Panc1 (cell line): ENCODE measurements around the gene FIG4. TPM values are rescaled to one million over a fixed set of nuclear protein-coding genes. Genes with fewer than 3 reads are reported as not detected.

ENCODE experiments used
- ATAC-seq: fragments of 200-7000 bp; cut with Tn5 transposase; 2 replicates; pipeline ENCODE4 v1.9.1; 2020; ENCODE audit warnings: mild to moderate bottlenecking, moderate library complexity
- BruUV-seq: library from RNA; stranded (reverse); fragments of 400-500 nt; replicated peaks from 2 replicates; lab custom pipeline; 2021; lab: Mats Ljungman, UMichigan
- CTCF ChIA-PET: fragments of 300-600 bp; sonication (Branson Sonifier 250); formaldehyde crosslinking; loops from one replicate; lab custom pipeline; 2022; ENCODE audit warnings: antibody characterized with exemption; lab: Charles Lee
- POLR2A ChIA-PET: fragments of 300-600 bp; sonication (Branson Sonifier 250); formaldehyde crosslinking; loops from one replicate; lab custom pipeline; 2022; ENCODE audit warnings: antibody characterized with exemption; lab: Charles Lee
- DNase-seq: peaks from one replicate; pipeline ENCODE4 v3.0.0-alpha.2; 2010; ENCODE audit warnings: low read depth, low spot score
- H3K27ac ChIP-seq: 2 replicates; pipeline ENCODE4 v1.5.1; 2011; ENCODE audit warnings: mild to moderate bottlenecking, low read length, inconsistent platforms
- H3K27me3 ChIP-seq: fragments of 200-500 bp; sonication (Bioruptor generic); 2 replicates; pipeline ENCODE4 v1.6.0; 2014; ENCODE audit warnings: low read length, inconsistent platforms; ENCODE audit not compliant: control insufficient read depth, insufficient read depth
- H3K36me3 ChIP-seq: fragments of 200-500 bp; sonication (Bioruptor generic); 2 replicates; pipeline ENCODE4 v1.5.1; 2014; ENCODE audit warnings: inconsistent platforms, mild to moderate bottlenecking, low read length, moderate library complexity; ENCODE audit not compliant: control insufficient read depth, insufficient read depth
- H3K4me1 ChIP-seq: 2 replicates; pipeline ENCODE4 v1.5.1; 2011; ENCODE audit warnings: inconsistent platforms, mild to moderate bottlenecking, low read length, moderate library complexity; ENCODE audit not compliant: control insufficient read depth, insufficient read depth
- H3K4me3 ChIP-seq, 2 experiments: 2 replicates each; pipeline ENCODE4 v1.5.1; 2011 to 2012; ENCODE audit warnings: low read depth in 2 of 2, low read length in 2 of 2, mild to moderate bottlenecking in 2 of 2, inconsistent platforms in 1 of 2, moderate library complexity in 1 of 2
- H3K9me3 ChIP-seq: fragments of 200-500 bp; sonication (Bioruptor generic); 2 replicates; pipeline ENCODE4 v1.5.1; 2014; ENCODE audit warnings: low read depth, mild to moderate bottlenecking, inconsistent platforms, low read length, moderate library complexity; ENCODE audit not compliant: control insufficient read depth, insufficient read depth
- POLR2AphosphoS5 ChIP-seq: IDR thresholded peaks from 2 replicates; pipeline ENCODE4 v1.6.1; 2012; ENCODE audit warnings: mild to moderate bottlenecking, low read depth, low read length, moderate library complexity
- SIN3A ChIP-seq: IDR thresholded peaks from 2 replicates; pipeline ENCODE4 v1.6.1; 2012; ENCODE audit warnings: low read depth, mild to moderate bottlenecking, low read length, moderate library complexity, borderline replicate concordance; ENCODE audit not compliant: insufficient read depth
- TCF7L2 ChIP-seq: IDR thresholded peaks from 2 replicates; pipeline ENCODE4 v1.6.1; 2011; ENCODE audit warnings: mild to moderate bottlenecking, low read depth, low read length, inconsistent platforms
- in situ Hi-C: cut with HindIII; loops from 2 replicates; pipeline ENCODE4 v1.10.0; 2016; ENCODE audit warnings: low sequenced_read_pairs, low pct_unique_long_range_greater_than_20kb
- intact Hi-C: fragments of 100-400 bp; cut with micrococcal nuclease; formaldehyde crosslinking; loops from one replicate; pipeline ENCODE4 v1.10.0; 2022; ENCODE audit not compliant: unreplicated experiment
- total RNA-seq: library from RNA; stranded (reverse); gene quantifications from one replicate; pipeline ENCODE4 v1.2.1, GENCODE V29; 2021; ENCODE audit not compliant: unreplicated experiment
- TF ChIP-seq, protein P1 (sequence below), 2 experiments: IDR thresholded peaks; 2 replicates each; pipeline ENCODE4 v1.6.1; 2011 to 2012; ENCODE audit warnings: low read depth in 2 of 2, control low read depth in 1 of 2, low read length in 1 of 2, mild to moderate bottlenecking in 1 of 2, moderate library complexity in 1 of 2; ENCODE audit not compliant: insufficient read depth in 1 of 2
- TF ChIP-seq, protein P2 (sequence below): fragments of 450-650 bp; IDR thresholded peaks from 2 replicates; pipeline ENCODE4 v1.5.1; 2017; ENCODE audit warnings: mild to moderate bottlenecking

FIG4 gene
- total RNA-seq, 1 experiment from 2014 or later, result 19.0 TPM

DNA sequence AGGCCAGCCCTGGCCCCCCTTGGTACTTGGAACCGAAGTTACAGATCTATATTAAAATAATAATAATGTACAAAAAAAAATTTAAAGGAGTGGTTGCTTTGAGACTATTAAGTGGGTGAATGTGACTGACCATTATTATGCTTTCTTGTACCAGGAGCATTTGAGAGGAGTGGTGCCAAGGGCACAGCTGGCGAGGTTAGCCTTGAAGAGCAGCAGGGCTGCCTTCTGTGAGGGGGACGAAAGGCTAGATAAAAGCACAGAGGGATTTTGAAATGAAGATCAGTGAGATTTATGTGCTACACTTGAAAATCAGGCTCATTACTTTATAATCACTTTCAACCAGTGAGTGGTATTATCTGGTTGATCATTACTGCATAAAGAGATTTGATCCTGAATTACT, 48.6 kb downstream of the FIG4 start:
- H3K27ac ChIP-seq, result no peak overlapping the region
- BruUV-seq, result no TSS peak
- in situ Hi-C loops (no loop called here), intact Hi-C loops (no loop called here)
- H3K9me3 ChIP-seq, result no peaks in the 10 kb centered on the region
- CTCF ChIA-PET, result no interaction called here
- no peaks in the 10 kb centered on the region for H3K4me1 ChIP-seq
- POLR2A ChIA-PET, result no interaction called here
- DNase-seq (no peak), ATAC-seq (no peak)
- H3K4me3 ChIP-seq, result no peak overlapping the region
- no peaks in the 10 kb centered on the region for H3K27me3 ChIP-seq
- no peaks in the 10 kb centered on the region for H3K36me3 ChIP-seq
- TF ChIP-seq TCF7L2 (no peak), SIN3A (no peak), POLR2AphosphoS5 (no peak)
- TF ChIP-seq, protein P1, sequence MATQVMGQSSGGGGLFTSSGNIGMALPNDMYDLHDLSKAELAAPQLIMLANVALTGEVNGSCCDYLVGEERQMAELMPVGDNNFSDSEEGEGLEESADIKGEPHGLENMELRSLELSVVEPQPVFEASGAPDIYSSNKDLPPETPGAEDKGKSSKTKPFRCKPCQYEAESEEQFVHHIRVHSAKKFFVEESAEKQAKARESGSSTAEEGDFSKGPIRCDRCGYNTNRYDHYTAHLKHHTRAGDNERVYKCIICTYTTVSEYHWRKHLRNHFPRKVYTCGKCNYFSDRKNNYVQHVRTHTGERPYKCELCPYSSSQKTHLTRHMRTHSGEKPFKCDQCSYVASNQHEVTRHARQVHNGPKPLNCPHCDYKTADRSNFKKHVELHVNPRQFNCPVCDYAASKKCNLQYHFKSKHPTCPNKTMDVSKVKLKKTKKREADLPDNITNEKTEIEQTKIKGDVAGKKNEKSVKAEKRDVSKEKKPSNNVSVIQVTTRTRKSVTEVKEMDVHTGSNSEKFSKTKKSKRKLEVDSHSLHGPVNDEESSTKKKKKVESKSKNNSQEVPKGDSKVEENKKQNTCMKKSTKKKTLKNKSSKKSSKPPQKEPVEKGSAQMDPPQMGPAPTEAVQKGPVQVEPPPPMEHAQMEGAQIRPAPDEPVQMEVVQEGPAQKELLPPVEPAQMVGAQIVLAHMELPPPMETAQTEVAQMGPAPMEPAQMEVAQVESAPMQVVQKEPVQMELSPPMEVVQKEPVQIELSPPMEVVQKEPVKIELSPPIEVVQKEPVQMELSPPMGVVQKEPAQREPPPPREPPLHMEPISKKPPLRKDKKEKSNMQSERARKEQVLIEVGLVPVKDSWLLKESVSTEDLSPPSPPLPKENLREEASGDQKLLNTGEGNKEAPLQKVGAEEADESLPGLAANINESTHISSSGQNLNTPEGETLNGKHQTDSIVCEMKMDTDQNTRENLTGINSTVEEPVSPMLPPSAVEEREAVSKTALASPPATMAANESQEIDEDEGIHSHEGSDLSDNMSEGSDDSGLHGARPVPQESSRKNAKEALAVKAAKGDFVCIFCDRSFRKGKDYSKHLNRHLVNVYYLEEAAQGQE (IDR thresholded peaks at IDR 0.05; ENCODE audit: insufficient read depth in 1 of 2, low read depth in 2 of 2, low read length in 1 of 2), result no peak
- TF ChIP-seq, protein P2, sequence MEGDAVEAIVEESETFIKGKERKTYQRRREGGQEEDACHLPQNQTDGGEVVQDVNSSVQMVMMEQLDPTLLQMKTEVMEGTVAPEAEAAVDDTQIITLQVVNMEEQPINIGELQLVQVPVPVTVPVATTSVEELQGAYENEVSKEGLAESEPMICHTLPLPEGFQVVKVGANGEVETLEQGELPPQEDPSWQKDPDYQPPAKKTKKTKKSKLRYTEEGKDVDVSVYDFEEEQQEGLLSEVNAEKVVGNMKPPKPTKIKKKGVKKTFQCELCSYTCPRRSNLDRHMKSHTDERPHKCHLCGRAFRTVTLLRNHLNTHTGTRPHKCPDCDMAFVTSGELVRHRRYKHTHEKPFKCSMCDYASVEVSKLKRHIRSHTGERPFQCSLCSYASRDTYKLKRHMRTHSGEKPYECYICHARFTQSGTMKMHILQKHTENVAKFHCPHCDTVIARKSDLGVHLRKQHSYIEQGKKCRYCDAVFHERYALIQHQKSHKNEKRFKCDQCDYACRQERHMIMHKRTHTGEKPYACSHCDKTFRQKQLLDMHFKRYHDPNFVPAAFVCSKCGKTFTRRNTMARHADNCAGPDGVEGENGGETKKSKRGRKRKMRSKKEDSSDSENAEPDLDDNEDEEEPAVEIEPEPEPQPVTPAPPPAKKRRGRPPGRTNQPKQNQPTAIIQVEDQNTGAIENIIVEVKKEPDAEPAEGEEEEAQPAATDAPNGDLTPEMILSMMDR, result no peak

DNA sequence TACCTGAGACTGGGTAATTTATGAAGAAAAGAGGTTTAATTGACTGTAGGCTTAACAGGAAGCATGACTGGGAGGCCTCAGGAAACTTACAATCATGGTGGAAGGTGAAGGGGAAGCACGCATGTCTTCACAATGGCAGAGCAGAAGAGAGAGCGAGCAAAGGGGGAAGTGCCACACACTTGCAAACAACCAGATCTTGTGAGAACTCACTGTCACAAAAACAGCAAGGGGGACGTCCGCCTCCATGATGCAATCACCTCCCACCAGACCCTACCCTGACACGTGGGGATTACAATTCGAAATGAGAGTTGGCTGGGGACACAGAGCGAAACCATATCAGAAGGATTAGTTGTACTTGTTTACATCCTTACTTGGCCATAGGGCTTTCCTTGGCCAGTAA, 49.7 kb downstream of the FIG4 start:
- ATAC-seq (no peak), DNase-seq (no peak)
- no TSS peak for BruUV-seq
- Histone ChIP-seq H3K27me3 (no peaks in the 10 kb centered on the region), H3K4me1 (no peaks in the 10 kb centered on the region), H3K36me3 (no peaks in the 10 kb centered on the region), H3K27ac (no peak overlapping the region), H3K4me3 (no peak overlapping the region), H3K9me3 (no peaks in the 10 kb centered on the region)
- ChIA-PET CTCF (no interaction called here), POLR2A (no interaction called here)
- intact Hi-C loops (no loop called here), in situ Hi-C loops (no loop called here)
- TF ChIP-seq, protein P1 (IDR thresholded peaks at IDR 0.05; ENCODE audit: insufficient read depth in 1 of 2, low read depth in 2 of 2, low read length in 1 of 2), result no peak
- TF ChIP-seq, protein P2, result no peak
- TF ChIP-seq POLR2AphosphoS5 (no peak), TCF7L2 (no peak), SIN3A (no peak)
